Inferior parietal cortex (tissue), 1 donor: ENCODE measurements around the gene RBM33.
"Not testable (repeated sequence)": the region's sequence is repeated elsewhere in the genome, so short reads cannot be mapped to it uniquely, and the experiment has no call there.

ENCODE experiments used
- DNase-seq: peaks from one replicate; pipeline ENCODE4 v3.0.0-alpha.2; 2016; ENCODE audit errors: extremely low spot score

RBM33 gene

GRCh38 chr7:155663937-155664336 lies 19.5 kb downstream of the RBM33 start:
- DNase-seq = no peak

- no peak for DNase-seq
These were observed 20.9 kb downstream of the RBM33 start for GRCh38 chr7:155665079-155665956.

- DNase-seq = no peak
These were observed 21.5 kb downstream of the RBM33 start for GRCh38 chr7:155665957-155666287.

- DNase-seq = no peak
These were observed 22.9 kb downstream of the RBM33 start for GRCh38 chr7:155667241-155667829.

- DNase-seq = peak; percentile 15
These were observed 25.4 kb downstream of the RBM33 start for GRCh38 chr7:155669717-155670505.

- no peak for DNase-seq
These were observed 26.1 kb downstream of the RBM33 start for GRCh38 chr7:155670521-155670920.

- no peak for DNase-seq
These were observed 30.1 kb downstream of the RBM33 start for GRCh38 chr7:155674556-155674955.

- DNase-seq = no peak
These were observed 31.6 kb downstream of the RBM33 start for GRCh38 chr7:155676052-155676451.

- DNase-seq = no peak
These were observed 33.2 kb downstream of the RBM33 start for GRCh38 chr7:155677688-155678087.

GRCh38 chr7:155680124-155680523 lies 35.7 kb downstream of the RBM33 start:
- no peak for DNase-seq

GRCh38 chr7:155680864-155681263 lies 36.4 kb downstream of the RBM33 start:
- no peak for DNase-seq

GRCh38 chr7:155681663-155682062 lies 37.2 kb downstream of the RBM33 start:
- DNase-seq = no peak

GRCh38 chr7:155682484-155682883 lies 38.0 kb downstream of the RBM33 start:
- DNase-seq = no peak

- no peak for DNase-seq
These were observed 38.6 kb downstream of the RBM33 start for GRCh38 chr7:155683098-155683497.

GRCh38 chr7:155683714-155684113 lies 39.3 kb downstream of the RBM33 start:
- DNase-seq = no peak

- DNase-seq = no peak
These were observed 40.1 kb downstream of the RBM33 start for GRCh38 chr7:155684543-155684942.

GRCh38 chr7:155685070-155685790 lies 40.8 kb downstream of the RBM33 start:
- DNase-seq = no peak

GRCh38 chr7:155685791-155686160 lies 41.3 kb downstream of the RBM33 start:
- DNase-seq = no peak

GRCh38 chr7:155686620-155687324 lies 42.3 kb downstream of the RBM33 start:
- DNase-seq = not testable (repeated sequence)

GRCh38 chr7:155688237-155688636 lies 43.8 kb downstream of the RBM33 start:
- DNase-seq = not testable (repeated sequence)

- not testable (repeated sequence) for DNase-seq
These were observed 46.2 kb downstream of the RBM33 start for GRCh38 chr7:155690655-155691054.
